ENCODE results near the gene CSAD.
A peak's percentile ranks its signal among the peaks of the same experiment; 100 is the strongest.
"Not testable (repeated sequence)": the region's sequence is repeated elsewhere in the genome, so short reads cannot be mapped to it uniquely, and the experiment has no call there.

Gene CSAD

GRCh38 chr12:53176750-53177149 lies 4.0 kb downstream of the CSAD start:
- no peak for DNase-seq

DNA sequence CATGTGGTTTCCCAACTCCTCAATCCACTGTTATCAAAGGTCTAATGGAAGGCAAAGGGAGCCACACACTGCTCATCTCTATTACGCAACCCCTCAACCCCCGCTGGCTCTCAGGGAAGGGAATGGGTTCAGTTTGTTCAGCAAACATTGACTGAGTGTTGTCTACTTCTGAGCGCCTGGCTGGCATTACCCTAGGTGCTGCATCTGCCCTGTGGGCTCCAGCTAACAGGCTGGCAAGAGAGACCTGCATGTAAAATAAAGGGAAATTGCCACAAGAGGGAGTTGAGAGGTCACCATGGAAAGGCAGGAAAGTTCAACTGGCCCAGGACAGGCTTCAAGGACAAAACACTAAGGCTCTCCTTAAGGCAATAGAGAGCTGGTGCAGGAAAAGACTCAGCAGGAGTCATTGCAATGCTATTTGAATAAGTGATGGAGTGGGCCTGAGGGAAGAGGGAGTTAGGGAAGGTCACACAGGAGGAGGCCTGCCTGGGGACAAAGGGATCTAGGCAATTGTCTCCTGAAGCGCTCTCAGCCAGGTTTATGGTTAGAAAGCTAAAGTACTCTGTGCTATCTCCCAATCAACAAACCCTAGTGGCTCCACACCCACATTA lies 5.7 kb downstream of the CSAD start:
- no peak for DNase-seq

DNA sequence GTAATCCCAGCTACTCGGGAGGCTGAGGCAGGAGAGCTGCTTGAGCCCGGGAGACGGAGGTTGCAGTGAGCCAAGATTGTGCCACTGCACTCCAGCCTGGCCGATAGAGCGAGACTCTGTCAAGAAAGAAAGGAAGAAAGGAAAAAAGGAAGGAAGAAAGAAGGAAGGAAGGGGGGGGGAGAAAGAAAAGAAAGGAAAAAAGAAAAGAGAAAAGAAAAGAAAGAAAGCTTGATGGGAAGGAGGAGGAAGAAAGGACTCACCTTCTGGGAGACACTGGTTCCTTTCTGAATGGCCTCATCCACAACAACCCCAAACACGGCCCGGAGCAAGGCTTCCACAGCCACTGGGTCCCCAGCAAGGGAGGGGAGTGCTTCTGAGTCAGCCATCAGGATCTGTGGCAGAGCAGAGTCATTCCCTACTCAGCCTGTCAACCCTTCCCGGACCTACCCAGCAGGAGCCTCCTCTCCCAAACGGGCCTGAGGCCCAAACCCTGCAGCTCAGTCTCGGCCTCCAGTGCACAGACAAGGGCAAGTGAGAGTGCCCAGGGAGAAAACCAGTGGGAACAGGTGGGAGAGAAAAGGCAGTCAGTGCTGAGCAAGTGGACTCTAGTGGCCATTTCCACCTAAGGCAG lies 7.5 kb downstream of the CSAD start:
- DNase-seq: no peak

DNA sequence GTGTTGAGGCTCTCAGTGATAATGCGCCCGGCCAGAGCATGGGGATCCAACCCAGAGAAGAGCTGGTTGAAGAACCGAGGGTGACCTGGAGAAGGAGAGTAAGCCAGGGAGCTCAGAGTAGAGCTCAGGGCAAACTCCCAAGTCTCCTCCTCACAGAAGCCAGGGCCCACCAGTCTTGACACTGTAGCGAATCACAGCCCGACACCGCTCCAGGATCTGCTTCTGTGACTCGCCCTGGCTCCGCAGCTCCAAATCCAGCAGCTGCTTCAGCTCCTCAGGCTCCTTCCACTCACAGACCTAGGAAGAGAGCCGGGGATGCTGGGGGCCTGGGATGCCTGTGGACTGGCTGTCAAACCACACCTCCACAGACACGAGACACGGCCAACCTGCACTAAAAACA lies 8.4 kb downstream of the CSAD start:
- DNase-seq: no peak

- no peak for DNase-seq
Observed at GRCh38 chr12:53171725-53172329, 8.9 kb downstream of the CSAD start.

DNA sequence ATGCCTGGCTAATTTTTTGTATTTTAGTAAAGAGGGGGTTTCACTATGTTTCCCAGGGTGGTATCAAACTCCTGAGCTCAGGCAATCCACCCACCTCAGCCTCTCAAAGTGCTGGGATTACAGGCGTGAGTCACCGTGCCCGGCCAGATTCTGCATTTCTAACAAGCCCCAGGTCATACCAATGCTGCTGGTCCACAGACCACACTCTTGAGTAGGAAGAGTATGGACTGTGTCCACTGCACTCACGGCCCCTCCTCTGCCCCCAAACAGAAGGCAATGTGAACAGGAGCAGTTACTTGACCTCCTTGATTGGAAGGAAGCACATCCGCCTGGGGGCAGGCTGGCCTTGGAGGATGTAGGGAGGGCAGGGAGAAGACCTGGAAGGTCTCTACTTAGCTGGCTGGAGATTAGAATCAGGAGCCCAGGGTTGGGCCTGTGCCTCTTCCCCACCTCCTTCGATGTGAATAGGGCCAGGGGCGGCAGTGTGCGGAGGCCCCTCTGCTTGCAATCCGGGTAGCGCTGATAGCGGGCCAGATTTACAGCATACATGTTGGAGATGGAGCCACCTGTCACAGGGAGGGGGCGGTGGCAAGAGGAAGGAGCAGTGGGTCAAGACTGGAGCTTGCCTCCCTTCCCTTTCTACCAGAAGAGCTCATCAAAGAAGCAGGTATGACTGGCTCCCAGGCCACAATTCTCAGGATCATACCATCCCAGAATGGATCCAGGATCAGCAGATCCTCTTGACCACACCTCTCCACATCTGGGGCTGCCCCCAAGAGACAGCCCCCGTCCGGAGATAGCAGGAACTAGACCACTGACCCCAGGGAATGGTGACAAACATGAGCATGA lies 9.6 kb downstream of the CSAD start:
- DNase-seq: no peak

- DNase-seq: no peak
Observed at GRCh38 chr12:53170215-53170614, 10.5 kb downstream of the CSAD start.

DNA sequence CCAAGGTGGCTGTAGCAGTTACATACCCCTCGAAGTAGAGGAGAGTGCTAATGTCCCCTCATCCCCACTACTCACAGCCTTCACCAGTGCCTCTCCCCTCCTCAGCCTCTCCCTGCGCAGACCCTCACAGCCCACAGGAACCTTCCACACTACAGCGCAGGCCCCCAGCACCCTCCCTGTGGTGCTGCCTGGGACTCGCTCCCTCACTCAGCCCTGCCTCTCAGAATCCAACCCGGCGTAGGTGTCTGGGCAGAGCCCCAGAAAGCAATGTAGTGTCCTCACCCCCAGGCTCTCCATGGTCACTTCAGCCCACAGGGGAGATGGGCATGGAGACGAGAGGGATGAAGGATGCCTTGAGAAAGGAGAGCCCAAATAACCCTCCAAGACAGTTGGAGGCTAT lies 11.1 kb downstream of the CSAD start:
- no peak for DNase-seq

GRCh38 chr12:53166837-53167236 lies 13.9 kb downstream of the CSAD start:
- no peak for DNase-seq

- not testable (repeated sequence) for DNase-seq
Observed at GRCh38 chr12:53163008-53163407, 17.7 kb downstream of the CSAD start.

DNA sequence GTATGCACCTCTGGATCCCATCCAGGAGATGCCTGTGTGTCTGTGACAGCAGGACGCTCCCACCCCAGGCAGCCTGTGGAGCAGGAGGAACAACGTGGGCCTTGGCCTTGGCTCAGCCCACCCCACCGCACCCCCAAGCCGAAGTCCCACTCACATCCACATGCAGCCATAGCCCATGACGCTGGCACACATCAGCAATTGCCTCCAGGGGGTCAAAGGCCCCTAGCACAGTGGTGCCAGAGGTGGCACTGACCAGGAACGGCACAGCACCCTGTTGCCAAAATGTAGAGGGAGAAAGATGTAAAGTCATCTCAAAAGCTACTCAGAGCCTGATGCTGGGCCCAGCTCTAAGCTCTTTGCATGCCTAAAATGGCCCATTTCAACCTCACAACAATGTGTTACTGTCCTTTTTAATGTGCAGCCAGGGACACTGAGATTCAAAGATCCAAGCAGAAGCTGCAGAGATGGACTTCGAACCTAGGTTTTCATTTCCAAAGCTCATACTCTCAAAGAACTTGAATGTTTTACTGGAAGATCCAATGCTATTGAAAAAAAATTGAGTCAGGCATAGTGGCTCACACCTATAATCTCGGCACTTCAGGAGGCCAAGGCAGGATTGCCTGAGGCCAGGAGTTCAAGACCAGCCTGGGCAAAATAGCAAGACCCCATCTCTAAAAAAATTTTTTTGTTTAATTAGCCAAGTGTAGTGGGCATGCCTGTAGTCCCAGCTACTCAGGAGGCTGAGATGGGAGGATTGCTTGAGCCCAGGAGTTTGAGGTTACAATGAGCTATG lies 19.4 kb downstream of the CSAD start:
- no peak for DNase-seq

- no peak for DNase-seq
Observed at GRCh38 chr12:53160673-53161072, 20.1 kb downstream of the CSAD start.

- DNase-seq: no peak
Observed at GRCh38 chr12:53160000-53160399, 20.7 kb downstream of the CSAD start.

- DNase-seq: peak; percentile 91
Observed at GRCh38 chr12:53159195-53159839, 21.4 kb downstream of the CSAD start.

GRCh38 chr12:53152390-53152789 lies 28.3 kb downstream of the CSAD start:
- no peak for DNase-seq

DNA sequence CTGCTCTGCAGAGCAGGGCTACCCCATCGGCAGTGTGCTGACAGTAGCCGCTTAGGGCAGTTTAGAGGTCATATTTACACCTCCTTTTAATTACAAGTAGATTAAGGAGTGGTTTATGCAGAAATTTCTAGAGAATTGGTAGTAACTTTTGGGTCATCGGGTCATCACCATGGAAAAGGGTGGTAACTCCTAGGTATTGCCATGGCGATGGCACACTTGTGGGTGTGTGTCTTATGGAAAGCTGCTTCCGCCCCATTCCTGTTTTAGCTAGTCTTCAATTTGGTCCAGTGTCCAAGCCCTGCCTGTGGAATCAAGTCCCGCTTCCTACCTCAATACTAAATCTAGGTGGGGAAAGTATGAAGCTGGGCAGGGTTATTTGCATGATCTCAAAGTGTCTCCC lies 29.7 kb downstream of the CSAD start:
- no peak for DNase-seq

DNA sequence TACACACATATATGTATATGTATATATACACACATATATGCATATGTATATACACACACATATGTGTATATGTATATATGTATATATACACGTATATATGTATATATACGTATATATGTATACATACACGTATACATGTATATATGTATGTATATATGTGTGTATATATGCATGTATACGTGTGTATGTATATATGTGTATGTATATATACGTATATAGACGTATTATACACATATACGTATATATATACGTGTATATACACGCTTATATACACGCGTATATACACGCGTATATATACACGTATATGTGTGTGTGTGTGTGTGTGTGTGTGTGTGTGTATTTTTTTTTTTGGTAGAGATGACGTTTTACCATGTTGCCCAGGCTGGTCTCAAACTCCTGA lies 33.1 kb downstream of the CSAD start:
- no peak for DNase-seq

GRCh38 chr12:53147181-53147580 lies 33.5 kb downstream of the CSAD start:
- DNase-seq: no peak

DNA sequence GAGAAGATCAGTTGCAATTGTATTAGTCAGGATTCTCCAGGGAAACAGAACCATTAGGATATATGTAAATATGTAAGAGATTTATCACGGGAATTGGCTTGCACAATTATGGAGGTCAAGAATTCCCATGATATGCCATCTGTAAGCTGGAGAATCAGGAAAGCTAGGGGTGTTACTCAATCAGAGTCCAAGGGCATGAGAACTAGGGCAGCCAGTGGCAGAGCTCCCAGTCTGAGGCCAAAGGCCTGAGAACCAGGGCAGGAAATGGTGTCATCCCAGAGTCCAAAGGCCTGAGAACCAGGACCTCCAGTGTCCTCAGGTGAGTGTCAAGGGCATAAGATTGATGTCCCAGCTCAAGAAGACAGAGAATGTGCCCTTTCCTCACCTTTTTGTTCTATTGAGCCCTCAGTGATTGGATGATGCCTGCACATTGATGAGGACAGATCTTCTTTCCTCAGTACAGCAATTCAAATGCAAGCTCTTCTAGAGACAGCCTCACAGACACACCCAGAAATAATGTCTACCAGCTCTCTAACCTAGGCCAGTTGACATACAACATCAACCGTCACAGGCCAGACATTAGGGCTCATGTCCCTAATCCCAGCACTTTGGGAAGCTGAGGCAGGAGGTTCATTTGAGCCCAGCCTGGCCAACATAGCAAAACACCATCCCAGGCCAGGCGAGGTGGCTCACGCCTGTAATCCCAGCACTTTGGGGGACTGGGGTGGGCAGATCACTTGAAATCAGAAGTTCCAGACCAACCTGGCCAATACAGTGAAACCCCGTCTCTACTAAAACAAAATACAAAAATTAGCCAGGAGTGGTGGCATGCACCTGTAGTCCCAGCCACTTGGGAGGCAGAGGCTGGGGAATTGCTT lies 35.1 kb downstream of the CSAD start:
- no peak for DNase-seq

DNA sequence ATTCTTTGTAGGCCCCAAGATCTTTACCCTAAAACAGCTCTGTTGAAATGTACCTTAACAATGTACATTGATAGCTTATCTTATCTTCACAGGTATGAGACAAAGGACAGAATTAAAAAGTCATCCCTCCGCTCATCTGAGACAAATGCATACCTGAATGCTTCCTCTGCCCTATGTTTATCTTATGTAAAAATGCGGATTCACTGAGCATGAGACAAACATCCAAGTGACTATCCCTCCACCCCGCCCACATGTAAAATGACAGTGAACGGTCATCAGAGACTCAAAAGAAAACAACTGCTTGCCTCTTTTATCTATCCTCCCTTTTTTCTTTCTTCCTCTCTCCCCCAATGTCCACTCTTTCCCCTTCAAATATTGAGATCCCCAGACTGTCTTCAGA lies 37.4 kb downstream of the CSAD start:
- no peak for DNase-seq

DNA sequence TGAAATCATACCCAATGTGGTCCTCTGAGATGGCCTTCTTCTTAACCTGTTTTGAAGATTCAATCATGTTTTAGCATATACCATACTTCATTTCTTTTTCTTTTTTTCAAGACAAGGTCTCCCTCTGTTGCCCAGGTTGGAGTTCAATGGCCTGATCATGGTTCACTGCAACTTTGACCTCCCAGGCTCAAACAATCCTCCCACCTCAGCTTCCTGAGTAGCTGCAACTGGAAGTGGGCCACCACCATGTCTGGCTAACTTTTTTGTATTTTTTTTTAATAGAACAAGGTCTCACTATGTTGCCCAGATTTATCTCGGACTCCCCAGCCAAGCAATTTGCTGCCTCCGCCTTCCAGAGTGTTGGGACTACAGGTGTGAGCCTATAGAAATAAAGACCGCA lies 47.0 kb downstream of the CSAD start:
- no peak for DNase-seq
